ENCODE results near the gene RGL1. TPM values are rescaled to one million over a fixed set of nuclear protein-coding genes. Genes with fewer than 3 reads are reported as not detected.

RGL1 gene
- total and polyA plus RNA-seq, 9 of the 15 experiments (the other 6 are each of a cell fraction or from before 2014, with no cell fraction given), result under 0.01 to 0.07 (median 0.04) TPM

- BruUV-seq (replicated peaks), result no TSS peak
- H2AFZ ChIP-seq (ENCODE audit: low read depth, low read length), result no peak overlapping the region
- WGBS (ENCODE audit: insufficient coverage, low coverage, missing lambda C conversion rate), result 0% methylated on average over 4 of the region's 4 CpGs
- H3K79me2 ChIP-seq (ENCODE audit: control insufficient read depth, insufficient read depth, low read length), result no peaks in the 10 kb centered on the region
- H3K9me1 ChIP-seq (ENCODE audit: control insufficient read depth, insufficient read depth, low read length), result no peaks in the 10 kb centered on the region
- DNase-seq (ENCODE audit: extremely low read depth in 1 of 4, low spot score in 3 of 4), result no peak
- no peak overlapping the region for H3K9ac ChIP-seq (ENCODE audit: insufficient read depth in 1 of 2, low read depth in 2 of 2, low read length in 2 of 2)
- H4K20me1 ChIP-seq (replicated peaks; ENCODE audit: control insufficient read depth, insufficient read depth, low read length), result no peaks in the 10 kb centered on the region
- FAIRE-seq, result peak; percentile 11
- intact Hi-C loops (cut with micrococcal nuclease) (no loop called here), in situ Hi-C loops (cut with MboI) (no loop called here)
- H3K27ac ChIP-seq (ENCODE audit: extremely low read depth, low read depth, low read length), result no peak overlapping the region
- no peak for TF ChIP-seq ZNF282 (CRISPR knock-in tag; IDR thresholded peaks at IDR 0.05)
- TF ChIP-seq, protein P1, sequence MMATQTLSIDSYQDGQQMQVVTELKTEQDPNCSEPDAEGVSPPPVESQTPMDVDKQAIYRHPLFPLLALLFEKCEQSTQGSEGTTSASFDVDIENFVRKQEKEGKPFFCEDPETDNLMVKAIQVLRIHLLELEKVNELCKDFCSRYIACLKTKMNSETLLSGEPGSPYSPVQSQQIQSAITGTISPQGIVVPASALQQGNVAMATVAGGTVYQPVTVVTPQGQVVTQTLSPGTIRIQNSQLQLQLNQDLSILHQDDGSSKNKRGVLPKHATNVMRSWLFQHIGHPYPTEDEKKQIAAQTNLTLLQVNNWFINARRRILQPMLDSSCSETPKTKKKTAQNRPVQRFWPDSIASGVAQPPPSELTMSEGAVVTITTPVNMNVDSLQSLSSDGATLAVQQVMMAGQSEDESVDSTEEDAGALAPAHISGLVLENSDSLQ (IDR thresholded peaks at IDR 0.05), result no peak
- TF ChIP-seq ILK (tag; IDR thresholded peaks at IDR 0.05; ENCODE audit: borderline replicate concordance, low read depth), result no peak
- no peak for TF ChIP-seq MEF2A (IDR thresholded peaks at IDR 0.05; ENCODE audit: control insufficient read depth, low read depth, low read length)
- TF ChIP-seq POLR2AphosphoS5 (IDR thresholded peaks at IDR 0.05; ENCODE audit: control insufficient read depth, insufficient read depth, low read depth, low read length), result no peak
- no peak for TF ChIP-seq ZNF740 (CRISPR knock-in tag; IDR thresholded peaks at IDR 0.05)
- no peak for TF ChIP-seq ZNF740 (tag; IDR thresholded peaks at IDR 0.05)
- no peak for TF ChIP-seq ZNF239 (CRISPR knock-in tag; IDR thresholded peaks at IDR 0.05)
- H3K4me3 ChIP-seq, result no peak overlapping the region
- CTCF ChIA-PET (ENCODE audit: low intra/inter-chr PET ratio), result no interaction called here
- H3K9me3 ChIP-seq (replicated peaks; ENCODE audit: control insufficient read depth, insufficient read depth, low read depth, low read length), result no peaks in the 10 kb centered on the region
- peaks cover 12 to 14% of the 10 kb centered on the region in 2 experiments; a peak in 4 of 5 replicates for H3K27me3 ChIP-seq (ENCODE audit: control insufficient read depth in 2 of 2, insufficient read depth in 2 of 2, low read length in 2 of 2)
- H3K4me1 ChIP-seq (replicated peaks in 1 of 2; ENCODE audit: control insufficient read depth in 2 of 2, insufficient read depth in 2 of 2, low read length in 2 of 2), result peaks cover 0 to 5% of the 10 kb centered on the region in 2 experiments; a peak in 1 of 5 replicates
- no peak overlapping the region for H3K4me2 ChIP-seq (ENCODE audit: insufficient read depth, low read length)
- POLR2A ChIA-PET, result no interaction called here
- no peaks in the 10 kb centered on the region for H3K36me3 ChIP-seq (ENCODE audit: control insufficient read depth, insufficient read depth, low read length)
- ATAC-seq, result no peak
Measured at GRCh38 chr1:183806125-183806524, 1.2 kb downstream of the RGL1 start.

Measured in K562 (cell line).